ENCODE results near the gene PIEZO2. TPM values are rescaled to one million over a fixed set of nuclear protein-coding genes. Genes with fewer than 3 reads are reported as not detected.

Gene PIEZO2
- polyA plus RNA-seq, 1 experiment = 2.8 TPM

DNA sequence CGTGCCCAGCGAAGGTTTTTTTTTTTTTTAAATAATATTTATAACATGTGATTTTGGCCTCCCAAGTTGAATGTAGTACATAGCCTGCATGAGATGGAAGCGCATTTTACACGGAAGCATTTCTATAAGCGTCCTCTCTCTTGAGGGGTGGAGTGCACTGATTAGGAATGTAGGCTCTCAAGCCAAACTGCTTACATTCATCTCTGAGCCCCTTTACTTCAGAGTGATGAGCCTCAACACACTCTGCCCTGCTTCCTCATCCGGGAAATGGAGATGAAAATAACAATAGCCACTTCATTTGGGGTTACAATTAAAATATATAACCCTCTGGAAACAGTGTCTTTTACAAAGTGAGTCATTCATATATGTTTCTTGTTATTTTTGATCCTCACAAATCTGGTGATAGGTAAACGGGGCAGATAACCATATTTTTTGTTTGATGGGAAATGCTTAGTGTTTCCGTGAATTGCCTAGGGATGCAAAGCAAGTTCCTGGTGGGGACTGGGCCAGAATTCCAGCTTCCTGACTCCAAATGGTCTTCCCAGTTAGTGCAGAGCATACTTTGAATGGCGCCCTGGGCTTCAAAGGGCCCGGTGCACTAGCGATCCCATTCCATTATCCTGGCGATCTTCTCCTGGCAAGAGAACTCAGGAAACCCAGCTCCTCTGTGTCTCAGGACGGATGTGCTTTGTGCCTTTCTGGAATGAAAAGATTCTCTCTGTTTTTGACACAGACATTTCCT lies 124.3 kb downstream of the PIEZO2 start:
- no peak for DNase-seq (ENCODE audit: low read depth, low spot score)
- TF ChIP-seq, protein P1, sequence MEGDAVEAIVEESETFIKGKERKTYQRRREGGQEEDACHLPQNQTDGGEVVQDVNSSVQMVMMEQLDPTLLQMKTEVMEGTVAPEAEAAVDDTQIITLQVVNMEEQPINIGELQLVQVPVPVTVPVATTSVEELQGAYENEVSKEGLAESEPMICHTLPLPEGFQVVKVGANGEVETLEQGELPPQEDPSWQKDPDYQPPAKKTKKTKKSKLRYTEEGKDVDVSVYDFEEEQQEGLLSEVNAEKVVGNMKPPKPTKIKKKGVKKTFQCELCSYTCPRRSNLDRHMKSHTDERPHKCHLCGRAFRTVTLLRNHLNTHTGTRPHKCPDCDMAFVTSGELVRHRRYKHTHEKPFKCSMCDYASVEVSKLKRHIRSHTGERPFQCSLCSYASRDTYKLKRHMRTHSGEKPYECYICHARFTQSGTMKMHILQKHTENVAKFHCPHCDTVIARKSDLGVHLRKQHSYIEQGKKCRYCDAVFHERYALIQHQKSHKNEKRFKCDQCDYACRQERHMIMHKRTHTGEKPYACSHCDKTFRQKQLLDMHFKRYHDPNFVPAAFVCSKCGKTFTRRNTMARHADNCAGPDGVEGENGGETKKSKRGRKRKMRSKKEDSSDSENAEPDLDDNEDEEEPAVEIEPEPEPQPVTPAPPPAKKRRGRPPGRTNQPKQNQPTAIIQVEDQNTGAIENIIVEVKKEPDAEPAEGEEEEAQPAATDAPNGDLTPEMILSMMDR (IDR thresholded peaks at IDR 0.05; ENCODE audit: low read depth, low read length) = no peak
- no peak overlapping the region for H3K27ac ChIP-seq (ENCODE audit: low read depth, low read length)

DNA sequence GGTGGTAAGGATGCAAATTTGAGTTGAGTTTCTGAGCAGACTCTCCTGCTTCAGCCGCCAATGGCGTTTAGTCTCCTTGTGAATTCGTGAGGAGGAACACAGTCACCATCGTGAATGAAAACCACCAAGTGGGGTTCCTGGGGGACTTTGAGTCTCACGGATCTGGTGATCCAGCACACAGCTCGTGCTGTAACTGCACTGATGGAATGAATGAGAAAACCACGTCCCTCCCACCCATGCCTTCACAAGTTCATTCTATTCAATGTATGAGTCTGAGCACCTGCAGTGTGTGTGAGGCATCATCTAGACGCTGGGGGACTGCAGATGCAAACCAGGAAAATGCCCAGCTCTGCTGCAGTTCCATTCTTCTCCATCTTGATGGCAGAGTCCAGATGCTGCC lies 127.9 kb downstream of the PIEZO2 start:
- DNase-seq (ENCODE audit: low read depth, low spot score) = no peak
- ChIA-PET CTCF (interaction anchor here (0.8 to 1.6 kb wide), 2 partner anchors 133 to 170 kb away, joined by 3 to 6 read pairs; no protein-coding TSS in a partner anchor), POLR2A (no interaction called here)
- Histone ChIP-seq H3K9me3 (ENCODE audit: control insufficient read depth, insufficient read depth, low read length) (peaks cover 4% of the 10 kb centered on the region; the same call in 1 of the 2 replicates), H3K27me3 (ENCODE audit: control insufficient read depth, insufficient read depth, low read length) (peaks cover 3% of the 10 kb centered on the region), H3K4me3 (ENCODE audit: low read depth, low read length) (no peak overlapping the region), H3K27ac (ENCODE audit: low read depth, low read length) (no peak overlapping the region)
- TF ChIP-seq, protein P1 (IDR thresholded peaks at IDR 0.05; ENCODE audit: low read depth, low read length) = no peak

More for the DNA sequence above, 124.3 kb downstream of the PIEZO2 start:
- no peak overlapping the region for H3K4me3 ChIP-seq (ENCODE audit: low read depth, low read length)
- peaks cover 4% of the 10 kb centered on the region; the same call in 1 of the 2 replicates for H3K9me3 ChIP-seq (ENCODE audit: control insufficient read depth, insufficient read depth, low read length)
- CTCF ChIA-PET = no interaction called here
- POLR2A ChIA-PET = no interaction called here
- peaks cover 9% of the 10 kb centered on the region for H3K27me3 ChIP-seq (ENCODE audit: control insufficient read depth, insufficient read depth, low read length)

DNA sequence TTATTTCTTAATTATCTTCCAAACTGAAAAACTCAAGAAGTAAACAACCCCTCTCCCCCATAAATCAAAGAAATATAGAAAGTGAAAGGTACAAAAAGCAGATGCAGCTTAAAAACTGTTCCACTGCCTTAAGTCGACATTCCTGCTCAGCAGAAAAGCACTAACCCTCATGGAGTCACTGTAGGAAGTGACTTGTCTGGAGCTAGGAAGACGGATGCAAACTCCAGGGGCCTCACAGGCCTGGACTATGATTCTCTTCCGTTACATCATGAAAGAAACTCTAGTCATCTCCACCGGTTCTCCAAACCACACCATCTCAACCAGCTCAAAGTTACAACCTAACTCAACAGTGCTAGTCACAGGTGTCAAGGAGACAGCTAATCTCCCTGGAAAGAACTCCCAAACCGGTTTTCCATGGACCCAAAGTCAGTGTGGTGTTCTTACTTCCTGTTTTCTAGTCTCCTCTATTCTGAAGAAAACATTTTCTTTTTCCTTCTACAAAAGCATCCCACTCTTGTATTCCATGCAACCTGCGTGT lies 128.4 kb downstream of the PIEZO2 start:
- peaks cover 4% of the 10 kb centered on the region; the same call in 1 of the 2 replicates for H3K9me3 ChIP-seq (ENCODE audit: control insufficient read depth, insufficient read depth, low read length)
- DNase-seq (ENCODE audit: low read depth, low spot score) = no peak
- ChIA-PET CTCF (interaction anchor here (0.8 to 3.0 kb wide), 3 partner anchors 20 to 169 kb away, joined by 3 to 20 read pairs (median 6); no protein-coding TSS in a partner anchor), POLR2A (no interaction called here)
- no peak overlapping the region for H3K4me3 ChIP-seq (ENCODE audit: low read depth, low read length)
- peaks cover 4% of the 10 kb centered on the region for H3K27me3 ChIP-seq (ENCODE audit: control insufficient read depth, insufficient read depth, low read length)
- TF ChIP-seq, protein P1 (IDR thresholded peaks at IDR 0.05; ENCODE audit: low read depth, low read length) = no peak
- no peak overlapping the region for H3K27ac ChIP-seq (ENCODE audit: low read depth, low read length)

DNA sequence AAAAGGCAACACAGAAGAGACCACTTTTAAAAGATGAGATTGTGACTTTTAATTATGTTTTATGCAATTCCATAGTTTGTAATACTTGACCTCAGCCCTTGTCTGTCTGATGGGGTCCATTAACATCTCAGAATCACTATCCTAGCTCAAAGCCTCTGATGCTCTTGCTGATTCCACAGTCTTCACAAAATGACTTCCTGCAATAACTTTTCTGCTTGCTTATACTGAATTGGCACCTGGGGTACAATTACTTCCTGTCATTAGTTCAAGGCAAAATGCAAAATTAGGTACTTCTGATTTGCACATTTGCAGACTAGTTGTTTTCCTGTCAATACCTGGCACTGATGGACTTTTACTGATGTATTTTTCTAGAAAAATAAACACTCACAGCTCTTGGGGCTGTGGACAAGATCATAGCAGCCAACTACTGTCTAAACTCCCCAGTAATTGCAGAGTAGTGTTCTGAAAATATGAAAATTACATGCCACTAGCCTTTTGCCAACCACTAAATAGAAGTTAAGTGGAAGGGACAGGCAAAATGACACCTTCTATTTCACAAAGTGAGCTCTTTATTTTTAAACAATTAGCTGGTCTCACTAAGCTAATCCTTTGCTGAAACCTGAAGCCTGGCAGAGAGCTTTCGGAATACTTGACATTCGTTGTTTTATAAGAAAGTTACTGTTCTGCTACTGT lies 129.1 kb downstream of the PIEZO2 start:
- TF ChIP-seq, protein P1 (IDR thresholded peaks at IDR 0.05; ENCODE audit: low read depth, low read length) = no peak
- Histone ChIP-seq H3K27ac (ENCODE audit: low read depth, low read length) (no peak overlapping the region), H3K9me3 (ENCODE audit: control insufficient read depth, insufficient read depth, low read length) (peaks cover 4% of the 10 kb centered on the region; the same call in 1 of the 2 replicates), H3K27me3 (ENCODE audit: control insufficient read depth, insufficient read depth, low read length) (peaks cover 3% of the 10 kb centered on the region), H3K4me3 (ENCODE audit: low read depth, low read length) (no peak overlapping the region)
- ChIA-PET CTCF (interaction anchor here (0.8 to 3.0 kb wide), 3 partner anchors 20 to 169 kb away, joined by 3 to 20 read pairs (median 6); no protein-coding TSS in a partner anchor), POLR2A (no interaction called here)
- no peak for DNase-seq (ENCODE audit: low read depth, low spot score)
